GM19468 (cell line): ENCODE results near the gene GARNL3.

Experiments used
- ATAC-seq: cut with Tn5 transposase; IDR thresholded peaks from one replicate; pipeline ENCODE4 v1.9.1; 2021; ENCODE audit warnings: mild to moderate bottlenecking, moderate library complexity, moderate number of reproducible peaks; ENCODE audit not compliant: unreplicated experiment; ENCODE audit errors: extremely low read depth

GARNL3 gene

DNA sequence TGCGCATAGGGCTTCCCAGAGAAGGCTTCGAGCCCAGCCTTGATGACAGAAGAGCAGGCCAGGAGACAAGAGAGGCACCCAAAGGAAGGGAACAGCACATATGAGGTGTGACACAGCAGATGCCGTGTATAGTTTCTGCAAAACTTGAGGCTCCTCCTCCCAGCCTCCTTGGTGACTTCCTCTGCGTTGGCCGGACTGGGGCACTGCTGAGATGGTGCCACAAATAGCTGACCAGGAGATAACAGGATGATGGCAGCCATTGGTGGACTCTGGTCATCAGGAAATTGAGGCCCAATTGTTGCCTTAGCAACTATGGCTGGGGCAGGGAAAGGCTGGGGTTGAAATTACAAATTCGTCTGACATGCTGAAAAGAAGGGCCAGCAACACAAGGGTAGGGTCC is 154.8 kb downstream of the GARNL3 start:
- no peak for ATAC-seq

DNA sequence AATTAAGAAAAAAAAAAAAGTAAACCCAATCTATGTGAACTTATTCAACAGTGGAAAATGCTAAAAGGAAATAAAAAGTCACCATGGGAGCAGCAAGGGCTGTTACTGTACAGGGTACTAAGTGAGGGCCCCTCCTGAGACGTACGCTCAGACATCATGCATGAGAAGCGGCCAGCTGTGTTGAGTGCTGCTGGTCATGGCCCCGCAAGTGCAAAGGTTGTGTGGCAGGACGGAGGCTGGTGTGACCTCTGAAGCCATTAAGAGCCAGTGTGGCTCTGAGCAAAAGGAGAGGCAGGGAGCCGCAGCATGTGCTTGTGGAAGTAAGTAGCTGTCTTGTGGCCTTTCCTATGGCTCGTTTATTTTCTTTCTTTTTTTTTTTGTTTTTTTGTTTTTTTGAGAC is 156.5 kb downstream of the GARNL3 start:
- no peak for ATAC-seq

DNA sequence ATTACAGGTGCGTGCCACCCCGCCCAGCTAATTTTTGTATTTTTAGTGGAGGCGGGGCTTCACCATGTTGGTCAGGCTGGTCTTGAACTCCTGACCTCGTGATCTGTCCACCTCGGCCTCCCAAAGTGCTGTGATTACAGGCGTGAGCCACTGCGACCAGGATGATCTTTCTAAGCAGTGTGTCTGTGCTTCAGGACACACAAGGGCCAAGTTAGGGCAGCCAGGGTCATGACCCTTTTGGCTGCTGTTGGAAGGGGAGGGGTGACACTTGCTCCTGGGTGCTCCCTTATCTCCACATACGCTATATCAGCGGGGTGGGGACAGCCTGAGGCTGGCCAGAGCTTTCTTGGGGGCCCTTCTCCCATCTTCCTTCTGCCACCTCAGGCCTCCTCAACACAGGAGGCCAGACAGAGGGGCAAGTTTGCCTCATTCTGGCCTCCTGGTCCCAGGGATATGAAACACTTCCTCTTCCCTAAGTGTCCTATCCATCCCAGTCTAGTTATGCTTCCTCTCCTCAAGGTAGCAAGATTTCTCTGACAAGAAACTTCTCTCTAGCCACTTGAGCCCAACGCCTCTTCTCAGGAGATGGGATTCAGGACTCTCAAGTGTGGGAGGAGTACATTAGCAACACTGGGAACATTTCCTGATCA is 157.7 kb downstream of the GARNL3 start:
- ATAC-seq: no peak

DNA sequence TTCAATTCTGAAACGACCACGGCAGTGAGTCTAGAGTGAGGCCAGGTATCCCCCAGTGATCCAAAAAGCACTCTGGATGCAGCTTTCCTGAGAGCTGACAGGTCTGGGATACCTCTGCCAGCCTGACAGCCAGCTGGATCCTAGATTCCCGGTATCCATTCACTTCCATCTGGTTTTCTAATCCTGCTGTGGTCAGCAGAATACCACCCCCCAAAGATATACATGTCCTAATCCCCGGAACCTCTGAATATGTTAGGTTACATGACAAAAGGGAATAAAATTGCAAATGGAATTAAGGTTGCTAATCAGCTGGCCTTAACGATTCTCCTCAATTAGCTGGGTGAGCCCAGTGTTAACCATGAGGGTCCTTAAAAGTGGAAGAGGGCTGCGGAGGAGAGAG is 158.2 kb downstream of the GARNL3 start:
- ATAC-seq: no peak

DNA sequence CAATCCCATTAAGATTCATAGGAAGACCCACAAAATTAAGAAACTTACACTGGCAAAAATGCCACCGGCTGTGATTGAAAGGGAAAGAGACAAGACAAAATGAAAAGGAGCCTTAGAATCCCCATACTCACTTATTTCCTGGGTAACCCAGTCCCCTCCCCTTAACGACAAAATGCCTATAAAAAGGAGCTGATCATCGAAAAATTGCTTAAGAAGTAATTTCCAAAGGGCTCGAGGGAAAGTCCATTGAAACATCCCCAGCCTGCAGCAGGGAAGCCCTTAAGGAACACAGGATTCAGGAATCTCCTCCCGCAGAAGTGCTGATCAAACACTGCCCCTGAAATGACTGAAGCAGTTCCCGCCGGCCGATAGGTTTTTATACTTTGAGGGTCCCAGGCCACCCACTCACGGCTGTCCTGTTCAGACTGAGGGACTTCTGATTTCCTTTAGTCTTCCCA is 158.9 kb downstream of the GARNL3 start:
- ATAC-seq: no peak

DNA sequence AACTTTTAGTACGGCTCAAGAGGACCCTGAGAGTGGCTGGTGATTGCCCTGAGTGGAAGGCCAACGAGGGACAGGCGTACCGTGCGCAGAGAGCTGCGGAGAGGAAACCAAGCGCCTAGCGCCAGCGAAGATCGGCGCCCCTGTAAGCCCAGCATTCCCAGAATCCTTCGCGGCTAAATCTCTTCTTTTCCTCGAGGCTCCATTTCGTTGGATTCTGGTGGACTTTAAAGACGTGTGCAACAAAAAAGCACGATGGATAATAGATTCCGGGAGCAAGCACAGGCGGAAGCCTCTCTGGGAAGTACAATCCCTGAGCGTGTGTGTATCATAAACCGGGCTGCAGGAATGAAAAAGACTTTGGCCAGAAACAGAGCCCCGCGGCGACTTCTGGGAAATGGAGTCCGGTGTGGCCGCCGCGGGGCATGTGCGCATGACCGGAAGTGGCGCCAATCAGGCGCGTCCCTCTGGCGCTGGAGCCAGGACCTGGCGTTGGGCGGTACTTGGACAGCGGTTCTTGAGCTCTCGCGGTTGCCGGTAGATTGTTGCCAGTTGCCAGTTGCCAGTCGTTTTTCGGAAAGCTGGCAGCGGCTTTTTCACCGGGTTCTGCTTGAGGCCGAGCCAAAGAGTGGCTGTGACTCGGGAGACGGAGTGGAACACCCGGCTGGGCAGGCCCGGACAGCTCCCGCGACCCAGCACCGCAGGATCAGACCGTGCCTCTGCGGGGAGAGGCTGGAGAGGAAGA is 159.5 kb downstream of the GARNL3 start, which contains the start of gene ZNF79:
Gene ZNF79 (plus strand): TSS at position 449 of the 742 bp plus-strand sequence. CDS start 406 bp downstream, outside the sequence.
- peak; percentile 42 for ATAC-seq

DNA sequence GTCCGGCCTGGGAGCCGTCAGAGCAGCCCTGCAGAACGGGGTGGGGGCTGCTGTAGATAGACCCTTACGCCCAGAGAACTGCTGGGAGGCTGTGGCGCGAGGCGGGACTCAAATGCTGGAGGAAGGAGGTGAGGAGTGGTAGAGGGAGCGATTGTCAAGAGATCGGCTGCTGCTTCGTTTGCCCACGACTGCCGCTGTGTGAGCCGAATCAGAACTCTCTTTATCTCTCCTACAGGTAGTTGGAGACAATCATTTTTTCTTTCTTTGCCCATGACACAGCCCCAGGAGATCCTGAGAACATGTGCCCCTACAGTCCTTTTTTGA is 160.1 kb downstream of the GARNL3 start:
- no peak for ATAC-seq

DNA sequence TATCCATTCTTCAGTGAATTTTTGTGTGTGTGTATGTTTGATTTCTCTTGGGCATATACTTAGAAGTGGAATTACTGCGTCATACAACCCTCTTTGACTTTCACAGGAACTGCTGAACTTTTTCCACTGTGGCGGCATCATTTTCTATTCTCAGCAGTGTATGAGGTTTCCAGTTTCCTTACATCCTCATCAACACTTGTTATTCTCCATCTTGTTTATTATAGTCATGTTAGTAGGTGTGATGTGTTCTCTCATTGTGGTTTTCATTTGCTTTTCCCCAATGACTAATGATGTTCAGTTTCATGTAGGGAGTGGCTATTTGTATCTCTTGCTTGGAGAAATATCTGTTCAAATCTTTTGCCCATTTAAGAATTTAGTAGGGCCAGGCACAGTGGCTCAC is 162.2 kb downstream of the GARNL3 start:
- ATAC-seq: no peak

DNA sequence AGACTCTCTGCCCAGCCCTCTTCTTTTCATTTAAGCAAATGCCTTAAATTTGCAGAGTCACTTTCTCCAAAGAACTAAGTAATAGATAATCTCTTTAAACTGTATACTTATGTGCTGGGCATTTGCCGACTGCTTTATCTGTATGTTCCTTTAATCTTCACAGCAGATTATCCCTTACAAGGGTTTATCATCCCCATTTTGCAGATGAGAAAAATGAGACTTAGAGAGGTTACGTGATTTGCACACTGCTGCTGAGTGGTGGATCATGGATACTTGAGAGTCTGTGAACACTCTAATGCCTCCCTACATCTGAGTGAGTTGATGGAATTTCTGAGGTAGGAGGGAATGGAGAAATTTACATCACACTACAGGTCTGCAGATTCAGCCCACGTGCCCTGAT is 163.8 kb downstream of the GARNL3 start:
- no peak for ATAC-seq

DNA sequence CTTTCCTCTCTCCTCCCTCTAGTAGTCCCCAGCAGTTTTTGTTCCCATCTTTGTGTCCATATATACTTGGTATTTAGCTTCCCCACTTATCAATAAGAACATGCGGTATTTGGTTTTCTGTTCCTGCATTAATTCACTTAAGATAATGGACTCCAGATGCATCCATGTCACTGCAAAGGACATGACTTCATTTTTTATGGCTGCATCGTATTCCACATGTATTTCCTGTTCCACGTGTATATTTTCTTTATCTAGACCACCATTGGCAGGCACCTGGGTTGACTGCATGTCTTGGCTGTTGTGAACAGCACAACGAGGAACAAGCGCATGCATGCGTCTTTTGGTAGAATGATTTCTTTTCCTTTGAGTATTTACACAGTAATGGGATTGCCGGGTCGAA is 165.8 kb downstream of the GARNL3 start:
- no peak for ATAC-seq

DNA sequence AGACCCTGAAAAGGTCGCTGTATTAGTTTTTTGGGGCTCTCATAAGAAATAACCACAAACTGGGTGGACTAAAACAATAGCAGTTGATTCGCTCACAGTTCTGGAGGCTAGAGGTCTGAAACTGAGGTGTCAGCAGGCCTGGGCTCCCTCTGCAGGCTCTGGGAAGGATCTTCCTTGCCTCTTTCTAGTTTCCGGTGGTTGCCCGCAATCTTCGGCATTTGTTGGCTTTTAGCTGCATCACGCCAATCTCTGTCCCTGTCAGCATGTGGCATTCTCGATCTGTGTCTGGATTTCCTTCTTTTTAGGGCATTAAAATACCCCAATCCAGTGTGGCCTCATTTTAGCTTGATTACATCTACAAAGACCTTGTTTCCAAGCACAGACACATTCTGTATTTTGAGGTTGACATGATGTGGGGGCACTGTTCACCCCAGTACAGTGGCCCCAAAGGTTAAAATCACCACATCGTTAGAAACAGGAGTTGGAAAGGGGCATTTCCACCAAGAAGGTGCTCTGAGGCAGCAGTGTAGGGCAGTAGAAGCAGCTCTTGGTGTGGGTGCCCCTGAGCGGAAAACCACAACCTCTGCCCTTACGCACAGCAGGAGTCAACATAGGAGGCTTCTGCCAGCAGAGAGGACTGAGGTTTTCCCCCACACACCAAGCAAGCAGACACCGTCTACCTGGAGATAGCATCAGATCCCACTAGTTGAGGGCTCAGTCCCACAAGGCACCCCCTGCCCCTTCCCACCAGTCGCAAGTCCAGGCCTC is 173.1 kb downstream of the GARNL3 start:
- no peak for ATAC-seq

DNA sequence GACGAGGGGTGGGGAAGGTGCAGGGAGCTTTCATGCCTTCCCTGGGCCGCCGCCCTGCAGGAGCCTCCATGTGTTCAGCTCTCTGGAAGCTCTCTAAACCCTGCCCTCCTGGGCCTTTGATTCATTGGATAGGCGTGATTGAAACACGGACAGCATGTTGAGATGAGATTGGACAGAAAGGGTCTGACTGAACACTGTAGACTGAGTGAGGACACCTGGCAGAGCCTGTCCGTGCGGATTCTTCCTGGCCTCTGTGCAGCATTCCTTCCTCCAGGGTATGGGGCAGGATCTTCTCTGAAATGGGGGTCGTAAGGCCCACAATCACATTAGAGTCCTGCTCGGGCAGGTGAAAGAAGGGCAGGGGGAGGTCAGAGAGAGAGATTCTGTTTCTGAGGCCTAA is 173.8 kb downstream of the GARNL3 start:
- no peak for ATAC-seq
